GM19240 (cell line): ENCODE data around the gene PDE11A.

Source experiments
- DNase-seq: peaks from one replicate; pipeline ENCODE4 v3.0.0; 2011; ENCODE audit warnings: low spot score; ENCODE audit not compliant: insufficient read length

The PDE11A gene

GRCh38 chr2:177767768-177768167 is 304.8 kb downstream of the PDE11A start:
- no peak for DNase-seq

DNA sequence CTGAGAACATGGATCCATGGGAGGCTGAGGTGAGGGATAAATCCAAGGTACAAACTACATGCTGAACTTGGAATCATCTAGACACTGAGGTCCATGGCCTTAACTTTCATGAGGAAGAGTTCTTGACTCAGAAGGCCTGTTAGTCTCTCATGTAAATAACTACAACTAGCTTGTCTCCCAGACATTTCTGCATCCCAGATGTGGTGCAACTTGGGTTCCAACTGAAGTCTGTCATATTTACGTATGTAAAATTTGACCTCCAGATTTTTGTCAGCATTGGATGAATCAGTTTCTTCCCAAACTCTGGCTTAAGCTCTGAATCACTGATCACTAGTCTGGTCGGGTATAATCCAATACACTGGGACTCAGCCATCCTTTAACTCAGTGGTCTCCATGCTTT is 306.9 kb downstream of the PDE11A start:
- no peak for DNase-seq

DNA sequence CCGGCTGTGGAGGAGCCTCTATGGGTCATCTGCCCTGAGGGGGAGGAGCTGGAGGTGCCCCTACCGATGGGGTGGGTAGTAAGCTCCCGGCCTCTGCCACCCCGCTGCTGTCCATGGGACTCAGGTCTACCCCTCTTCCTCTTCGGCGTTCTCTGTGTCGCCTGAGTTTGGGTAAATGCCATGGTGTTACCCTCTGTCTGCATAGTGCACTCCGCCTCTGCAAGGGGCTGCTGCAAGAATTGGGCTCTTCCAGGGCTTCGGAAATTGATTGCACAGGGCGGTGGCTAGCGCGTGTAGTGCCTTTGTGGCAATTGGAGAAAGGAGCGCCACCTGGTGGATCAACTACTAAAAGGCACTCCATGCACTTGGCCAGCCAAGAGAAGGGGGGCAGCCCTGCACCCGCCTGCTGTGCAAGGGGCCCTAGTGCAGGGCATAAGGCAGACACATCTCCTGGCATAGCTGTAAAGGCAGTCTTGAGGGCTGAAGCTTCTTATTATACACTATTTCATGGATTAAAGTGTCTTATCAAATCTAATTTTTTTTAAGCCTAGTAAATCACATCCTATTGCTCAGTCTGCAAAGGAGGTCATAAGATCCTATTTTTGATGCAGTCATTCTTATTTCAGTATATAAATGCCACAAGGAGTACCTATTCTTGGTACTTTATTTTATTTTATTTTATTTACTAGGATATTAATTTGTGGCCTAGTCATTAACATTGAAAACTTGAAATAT is 308.9 kb downstream of the PDE11A start:
- peak; percentile 24 for DNase-seq

DNA sequence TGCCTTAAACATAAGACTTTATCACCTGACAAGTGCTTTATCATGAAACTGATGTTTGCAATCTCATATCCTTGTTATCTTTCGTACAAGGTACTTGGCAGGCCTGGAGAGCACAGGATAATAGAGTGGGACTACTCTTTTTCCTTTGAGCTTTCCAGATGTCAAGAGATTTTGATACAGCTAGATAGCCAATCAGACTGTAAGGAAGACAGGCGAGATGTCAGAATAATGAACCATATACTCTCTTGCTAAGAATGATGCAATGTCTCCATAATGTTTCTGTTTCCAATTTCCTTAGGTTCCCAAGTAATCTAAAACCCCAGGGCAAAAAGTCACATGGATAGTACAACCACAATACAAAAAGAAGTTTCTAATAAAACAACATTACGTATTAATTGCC is 313.1 kb downstream of the PDE11A start:
- no peak for DNase-seq

DNA sequence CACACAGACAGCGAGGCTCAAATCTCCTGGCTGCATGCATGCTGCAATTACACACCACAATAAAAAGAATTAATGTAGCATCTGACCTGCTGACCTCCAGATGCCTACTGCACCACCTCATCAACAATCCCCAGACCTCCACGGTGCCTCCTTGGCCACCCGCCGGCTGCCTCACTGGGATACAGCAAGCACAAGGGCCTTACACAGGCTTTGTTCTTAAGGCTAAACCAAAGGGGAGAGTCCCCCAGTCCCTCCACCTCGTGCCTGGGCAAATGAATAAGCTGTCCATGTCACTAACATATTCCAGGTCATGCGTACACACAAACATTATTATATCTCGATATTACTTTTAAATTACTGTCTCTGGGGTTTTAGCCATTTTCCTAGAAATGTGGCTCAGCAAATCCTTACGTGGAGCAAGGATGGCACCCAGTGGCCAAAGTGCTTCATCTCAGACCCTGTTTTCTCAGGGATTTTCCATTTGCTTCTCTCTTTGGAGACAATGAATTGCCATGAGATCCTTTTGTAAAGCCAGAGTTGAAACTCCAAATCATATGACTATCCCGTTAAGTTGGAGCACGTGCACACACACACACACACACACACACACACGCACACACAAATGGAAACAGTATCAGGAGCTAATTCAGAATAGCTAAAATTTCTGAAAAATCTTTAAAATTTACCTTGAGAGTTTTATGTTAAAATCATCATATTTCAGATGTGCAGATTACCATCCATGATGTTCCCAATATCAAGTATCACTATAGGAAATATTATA is 313.8 kb downstream of the PDE11A start:
- no peak for DNase-seq

GRCh38 chr2:177756336-177756735 is 316.2 kb downstream of the PDE11A start:
- no peak for DNase-seq

GRCh38 chr2:177754492-177754873 is 318.1 kb downstream of the PDE11A start:
- no peak for DNase-seq

GRCh38 chr2:177753682-177754491 is 318.7 kb downstream of the PDE11A start:
- no peak for DNase-seq

GRCh38 chr2:177748360-177748759 is 324.2 kb downstream of the PDE11A start:
- DNase-seq: no peak

- DNase-seq: no peak
These were observed 325.2 kb downstream of the PDE11A start for GRCh38 chr2:177747384-177747783.

GRCh38 chr2:177746358-177746757 is 326.2 kb downstream of the PDE11A start:
- DNase-seq: no peak

DNA sequence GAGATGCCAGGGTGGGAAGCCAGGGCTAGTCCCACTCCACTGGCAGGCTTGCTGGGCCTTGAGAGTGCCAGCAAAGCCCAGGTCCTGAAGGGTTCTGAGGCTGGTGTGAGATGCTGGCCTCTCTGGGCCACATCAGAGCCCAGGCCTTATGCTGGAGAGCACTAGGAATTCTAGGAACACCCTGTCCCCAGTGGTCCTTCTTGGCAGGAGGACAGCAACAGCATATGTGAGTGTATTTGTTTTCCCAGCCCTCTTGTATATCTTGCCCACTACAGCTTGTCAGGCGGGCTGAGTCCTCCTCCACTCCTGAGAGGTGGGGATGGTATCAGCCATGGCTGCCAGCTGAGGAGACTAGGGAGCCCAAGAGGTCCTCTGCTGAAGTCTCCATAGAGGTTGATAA is 327.0 kb downstream of the PDE11A start:
- DNase-seq: no peak

- no peak for DNase-seq
These were observed 329.7 kb downstream of the PDE11A start for GRCh38 chr2:177742851-177743250.

DNA sequence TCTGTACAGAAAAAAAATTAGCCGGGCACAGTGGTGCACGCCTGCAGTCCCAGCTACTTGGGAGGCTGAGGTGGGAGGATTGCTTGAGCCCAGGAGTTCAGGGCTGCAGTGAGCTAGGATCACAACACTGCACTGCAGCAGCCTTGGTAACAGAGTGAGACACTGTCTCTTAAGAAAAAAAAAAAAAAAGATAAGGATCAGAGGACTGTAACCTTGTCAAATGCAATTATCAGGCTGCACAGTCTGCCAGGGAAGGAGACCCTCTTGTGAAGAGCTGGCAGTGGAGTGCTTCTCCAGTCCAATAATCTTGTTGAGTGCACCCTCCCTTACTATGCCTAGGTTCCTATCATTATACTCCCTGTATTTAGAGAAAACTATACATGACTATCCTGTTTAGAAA is 330.7 kb downstream of the PDE11A start:
- no peak for DNase-seq

GRCh38 chr2:177740700-177741099 is 331.9 kb downstream of the PDE11A start:
- no peak for DNase-seq

- DNase-seq: no peak
These were observed 333.9 kb downstream of the PDE11A start for GRCh38 chr2:177738461-177739235.

GRCh38 chr2:177735318-177735803 is 337.2 kb downstream of the PDE11A start:
- DNase-seq: no peak

DNA sequence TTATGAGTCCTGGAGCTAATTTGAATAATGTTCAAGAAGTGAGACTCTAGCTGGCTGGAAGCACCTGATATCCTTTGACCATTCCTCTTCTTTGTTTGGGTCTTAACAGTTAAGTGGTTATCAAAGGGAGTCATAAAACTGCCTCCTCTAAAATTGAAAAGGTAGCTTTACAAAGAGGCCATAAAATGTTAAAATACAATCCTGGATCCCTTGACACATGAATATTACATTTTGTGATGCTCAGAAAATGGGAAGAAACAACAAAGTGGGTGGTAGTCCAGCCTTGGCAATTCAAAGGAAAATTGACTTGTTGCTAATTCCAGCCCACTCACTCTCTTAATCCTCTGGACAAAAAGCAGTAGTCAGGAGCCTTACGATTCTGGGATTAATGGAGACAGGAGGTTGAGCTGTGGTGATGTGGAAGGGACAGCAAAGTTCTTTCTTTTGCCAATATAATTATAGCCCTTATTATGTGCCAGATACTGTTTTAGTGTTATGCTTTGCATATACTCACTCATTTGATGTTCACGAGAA is 339.2 kb downstream of the PDE11A start:
- no peak for DNase-seq

DNA sequence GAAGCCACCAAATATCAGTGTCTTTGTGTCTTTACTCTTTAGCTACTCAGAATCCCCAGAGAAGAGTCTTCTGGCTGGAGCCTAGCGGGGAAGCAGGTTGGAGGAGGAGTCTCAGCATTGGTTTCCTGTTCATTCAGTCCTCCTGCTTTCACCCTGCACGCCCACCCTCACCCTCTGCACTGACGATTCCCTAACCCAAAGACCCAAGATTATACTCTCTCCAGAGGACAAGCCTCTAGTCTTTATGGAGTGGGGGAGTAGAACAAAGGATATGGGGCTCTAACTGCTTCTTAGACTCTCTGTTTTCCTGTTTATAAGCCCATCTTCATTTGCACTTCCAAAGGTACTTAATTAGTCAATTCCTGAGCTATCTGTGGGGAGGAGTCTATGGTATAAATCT is 341.2 kb downstream of the PDE11A start:
- DNase-seq: no peak

DNA sequence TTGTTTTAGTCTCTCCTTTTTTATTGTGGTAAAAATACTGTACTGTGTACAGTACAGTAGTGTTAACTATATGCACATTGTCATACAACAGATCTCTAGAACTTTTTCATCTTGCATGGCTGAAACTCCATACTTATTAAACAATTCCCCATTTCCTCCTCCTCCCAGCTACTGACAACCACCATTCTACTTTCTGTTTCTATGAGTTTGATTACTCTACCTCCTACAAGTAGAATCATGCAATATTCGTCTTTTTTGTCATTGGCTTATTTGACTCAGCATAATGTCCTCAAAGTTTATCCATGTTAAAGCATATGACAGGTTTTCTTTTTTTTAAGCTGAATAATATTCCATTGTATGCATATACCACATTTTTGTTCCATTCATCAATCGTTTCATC is 341.8 kb downstream of the PDE11A start:
- no peak for DNase-seq

GRCh38 chr2:177730363-177730762 is 342.2 kb downstream of the PDE11A start:
- no peak for DNase-seq
